Fibroblast of gingiva (primary cell): ENCODE measurements around the gene FOCAD.

Experiments used
- DNase-seq: peaks from one replicate; pipeline ENCODE4 v3.0.0-alpha.2; 2011; ENCODE audit warnings: low read depth

The FOCAD gene

GRCh38 chr9:20683351-20684034 lies 566 bp upstream of the FOCAD start:
- DNase-seq: peak; percentile 83

GRCh38 chr9:20684875-20685696 lies 1.0 kb downstream of the FOCAD start:
- peak; percentile 74 for DNase-seq

GRCh38 chr9:20685769-20686168 lies 1.7 kb downstream of the FOCAD start:
- DNase-seq: no peak

GRCh38 chr9:20689833-20690232 lies 5.8 kb downstream of the FOCAD start:
- no peak for DNase-seq

- no peak for DNase-seq
Measured at GRCh38 chr9:20692554-20692953, 8.5 kb downstream of the FOCAD start.

GRCh38 chr9:20693068-20693467 lies 9.0 kb downstream of the FOCAD start:
- DNase-seq: peak; percentile 63

- no peak for DNase-seq
Measured at GRCh38 chr9:20694248-20694647, 10.2 kb downstream of the FOCAD start.

- DNase-seq: no peak
Measured at GRCh38 chr9:20697021-20697719, 13.1 kb downstream of the FOCAD start.

- DNase-seq: no peak
Measured at GRCh38 chr9:20698782-20699181, 14.7 kb downstream of the FOCAD start.

GRCh38 chr9:20701060-20701459 lies 17.0 kb downstream of the FOCAD start:
- DNase-seq: no peak

GRCh38 chr9:20702570-20702969 lies 18.5 kb downstream of the FOCAD start:
- no peak for DNase-seq

- no peak for DNase-seq
Measured at GRCh38 chr9:20703146-20703545, 19.1 kb downstream of the FOCAD start.

- DNase-seq: no peak
Measured at GRCh38 chr9:20707708-20708107, 23.6 kb downstream of the FOCAD start.

- no peak for DNase-seq
Measured at GRCh38 chr9:20713172-20713571, 29.1 kb downstream of the FOCAD start.

GRCh38 chr9:20714442-20715415 lies 30.7 kb downstream of the FOCAD start:
- DNase-seq: no peak

- DNase-seq: no peak
Measured at GRCh38 chr9:20722221-20722620, 38.2 kb downstream of the FOCAD start.

GRCh38 chr9:20725675-20726074 lies 41.6 kb downstream of the FOCAD start:
- DNase-seq: no peak

GRCh38 chr9:20726144-20726543 lies 42.1 kb downstream of the FOCAD start:
- no peak for DNase-seq

- DNase-seq: peak; percentile 56
Measured at GRCh38 chr9:20728493-20729220, 44.6 kb downstream of the FOCAD start.

- DNase-seq: no peak
Measured at GRCh38 chr9:20729523-20729922, 45.5 kb downstream of the FOCAD start.

GRCh38 chr9:20732118-20732517 lies 48.1 kb downstream of the FOCAD start:
- no peak for DNase-seq
